GM12878 (cell line): ENCODE measurements around the gene GABBR2. TPM values are rescaled to one million over a fixed set of nuclear protein-coding genes. Genes with fewer than 3 reads are reported as not detected.

Source experiments
- ATAC-seq: fragments of 200-7000 bp; cut with Tn5 transposase; 3 replicates; pipeline ENCODE4 v1.9.1; 2020; ENCODE audit warnings: mild to moderate bottlenecking, moderate library complexity
- BruUV-seq: library from RNA; stranded (reverse); fragments of 400-500 nt; replicated peaks from 2 replicates; lab custom pipeline; 2021; lab: Mats Ljungman, UMichigan
- CTCF ChIA-PET: fragments of 300-600 bp; sonication (Branson Sonifier 250); formaldehyde crosslinking; extraction: SDS; loops from one replicate; lab custom pipeline; 2021; ENCODE audit warnings: inconsistent platforms; lab: Yijun Ruan, JAX
- POLR2A ChIA-PET: fragments of 350-600 bp; formaldehyde crosslinking; extraction: SDS; loops from one replicate; lab custom pipeline; 2021; ENCODE audit warnings: inconsistent platforms; lab: Charles Lee
- RAD21 ChIA-PET: fragments of 300-600 bp; sonication (Branson Sonifier 250); formaldehyde crosslinking; loops from one replicate; lab custom pipeline; 2023; ENCODE audit warnings: antibody characterized with exemption; ENCODE audit not compliant: unreplicated experiment; lab: Charles Lee
- SMC1A ChIA-PET: fragments of 300-600 bp; sonication (Branson Sonifier 250); formaldehyde crosslinking; loops from one replicate; lab custom pipeline; 2023; ENCODE audit not compliant: unreplicated experiment, uncharacterized antibody; lab: Charles Lee
- DNase-seq: peaks from one replicate; pipeline ENCODE4 v3.0.0-alpha.2; 2011; ENCODE audit warnings: low read depth, low spot score
- FAIRE-seq: peaks from 3 replicates; lab custom pipeline; 2011; peaks lifted over from hg19 to GRCh38; lab: Jason Lieb, UNC
- H2AFZ ChIP-seq: 2 replicates; pipeline ENCODE4 v1.6.0; 2011; ENCODE audit warnings: low read depth, low read length, control low read depth; ENCODE audit not compliant: control insufficient read depth
- H3K27ac ChIP-seq: 2 replicates; pipeline ENCODE4 v1.5.1; 2011; ENCODE audit warnings: control low read depth; ENCODE audit not compliant: control insufficient read depth, insufficient read depth
- H3K27me3 ChIP-seq, 2 experiments: replicated peaks in 1 of 2; 2 replicates each; pipeline versions ENCODE4 v1.6.0 to v1.6.1; 2011; ENCODE audit warnings: low read length in 1 of 2; ENCODE audit not compliant: control insufficient read depth in 2 of 2, insufficient read depth in 2 of 2
- H3K36me3 ChIP-seq, 2 experiments: 2 replicates each; pipeline ENCODE4 v1.5.1; 2011; ENCODE audit warnings: low read length in 1 of 2; ENCODE audit not compliant: control insufficient read depth in 2 of 2, insufficient read depth in 2 of 2
- H3K4me1 ChIP-seq: 2 replicates; pipeline ENCODE4 v1.6.1; 2011; ENCODE audit warnings: mild to moderate bottlenecking, low read length, moderate library complexity, mixed read lengths; ENCODE audit not compliant: control insufficient read depth, insufficient read depth
- H3K4me2 ChIP-seq: 2 replicates; pipeline ENCODE4 v1.6.0; 2011; ENCODE audit warnings: control low read depth; ENCODE audit not compliant: control insufficient read depth, insufficient read depth
- H3K4me3 ChIP-seq: fragments of 200-600 bp; sonication (generic); 2 replicates; pipeline ENCODE4 v1.5.1; 2016
- H3K79me2 ChIP-seq: 2 replicates; pipeline ENCODE4 v1.6.0; 2011; ENCODE audit warnings: low read length; ENCODE audit not compliant: control insufficient read depth, insufficient read depth
- H3K9ac ChIP-seq: 2 replicates; pipeline ENCODE4 v1.8.0; 2011; ENCODE audit warnings: low read length, control low read depth, mixed read lengths; ENCODE audit not compliant: control insufficient read depth, insufficient read depth
- H3K9me3 ChIP-seq: replicated peaks from 3 replicates; pipeline ENCODE4 v1.5.1; 2011; ENCODE audit warnings: mild to moderate bottlenecking, low read length; ENCODE audit not compliant: control insufficient read depth, insufficient read depth
- H4K20me1 ChIP-seq: 2 replicates; pipeline ENCODE4 v1.6.0; 2011; ENCODE audit not compliant: control insufficient read depth, insufficient read depth
- CBX5 ChIP-seq: sonication (generic); IDR thresholded peaks from 2 replicates; pipeline ENCODE4 v1.6.1; 2016; ENCODE audit warnings: low read depth, moderate library complexity, mild to moderate bottlenecking, inconsistent platforms
- CHD2 ChIP-seq: IDR thresholded peaks from 2 replicates; pipeline ENCODE4 v1.6.1; 2011; ENCODE audit warnings: low read depth, low read length, improper control_type of control experiment, borderline replicate concordance
- E2F4 ChIP-seq: IDR thresholded peaks from 2 replicates; pipeline ENCODE4 v1.6.1; 2012; ENCODE audit warnings: low read depth, low read length, improper control_type of control experiment
- HSF1 ChIP-seq: fragments of 150-350 bp; IDR thresholded peaks from 2 replicates; pipeline ENCODE4 v1.6.1; 2014; ENCODE audit warnings: mild to moderate bottlenecking, low read depth, low read length
- KLF5 ChIP-seq: fragments of 450-650 bp; IDR thresholded peaks from 2 replicates; pipeline ENCODE4 v1.6.1; 2014; ENCODE audit warnings: mild to moderate bottlenecking; ENCODE audit not compliant: partially characterized antibody
- MEF2B ChIP-seq: fragments of 450-650 bp; IDR thresholded peaks from 2 replicates; pipeline ENCODE4 v1.6.1; 2018; ENCODE audit warnings: mild to moderate bottlenecking, moderate library complexity; ENCODE audit not compliant: partially characterized antibody, poor library complexity, severe bottlenecking
- MYC ChIP-seq: IDR thresholded peaks from 2 replicates; pipeline ENCODE4 v1.6.1; 2011; ENCODE audit warnings: mild to moderate bottlenecking, low read length, moderate library complexity, inconsistent platforms; ENCODE audit not compliant: insufficient read depth, insufficient replicate concordance, insufficient read length, severe bottlenecking
- NR2C2 ChIP-seq: IDR thresholded peaks from 2 replicates; pipeline ENCODE4 v1.6.1; 2011; ENCODE audit warnings: borderline replicate concordance, low read depth; ENCODE audit not compliant: control insufficient read depth, insufficient read length
- RAD21 ChIP-seq: IDR thresholded peaks from 2 replicates; pipeline ENCODE4 v1.6.1; 2011; ENCODE audit warnings: mild to moderate bottlenecking, low read depth, low read length, moderate library complexity; ENCODE audit not compliant: insufficient read depth
- RELA ChIP-seq: fragments of 450-650 bp; IDR thresholded peaks from 2 replicates; pipeline ENCODE4 v1.8.0; 2014; ENCODE audit warnings: borderline replicate concordance; ENCODE audit not compliant: partially characterized antibody
- RFX5 ChIP-seq: IDR thresholded peaks from 2 replicates; pipeline ENCODE4 v1.6.1; 2011; ENCODE audit warnings: low read depth, low read length, improper control_type of control experiment
- SIN3A ChIP-seq: IDR thresholded peaks from 2 replicates; pipeline ENCODE4 v1.6.1; 2012; ENCODE audit warnings: low read depth, low read length, improper control_type of control experiment
- SMC3 ChIP-seq: IDR thresholded peaks from 2 replicates; pipeline ENCODE4 v1.6.1; 2011; ENCODE audit warnings: low read length, improper control_type of control experiment, borderline replicate concordance
- TBL1XR1 ChIP-seq: IDR thresholded peaks from 2 replicates; pipeline ENCODE4 v1.6.1; 2012; ENCODE audit warnings: low read depth, low read length, improper control_type of control experiment
- ZZZ3 ChIP-seq: IDR thresholded peaks from 2 replicates; pipeline ENCODE4 v1.6.1; 2011; ENCODE audit warnings: low read depth; ENCODE audit not compliant: control insufficient read depth, insufficient read length
- WGBS: methylation state at CpG from one replicate; pipeline ENCODE4 v1.1.6; 2016; ENCODE audit warnings: low lambda C conversion rate; ENCODE audit not compliant: insufficient replicate concordance, insufficient coverage; ENCODE audit errors: missing lambda C conversion rate; 5-methylcytosine and 5-hydroxymethylcytosine counted together
- in situ Hi-C: fragments of 300-500 bp; cut with MboI; formaldehyde crosslinking; loops from 9 replicates; pipeline ENCODE4 v1.14.3; 2018; ENCODE audit warnings: mixed read lengths
- intact Hi-C: fragments of 100-400 bp; cut with micrococcal nuclease; formaldehyde crosslinking; loops from one replicate; pipeline ENCODE4 v1.14.2; 2022; ENCODE audit not compliant: unreplicated experiment
- polyA plus RNA-seq, 11 experiments: library from polyadenylated mRNA; depleted of rRNA in 4 of 11; unstranded in 6 of 11; stranded (reverse) in 5 of 11; fragments of >200 nt; fragmentation: Nextera tagmentation in 4 of 11; fragmentation: Illumina TruSeq in 1 of 11; extraction: Ambion mirVana in 4 of 11; extraction: Trizol in 1 of 11; gene quantifications; 1 replicate in 1 of 11; 2 replicates in 10 of 11; pipeline versions ENCODE4 v1.2.1 to v1.2.3, GENCODE V29; 2011 to 2016; ENCODE audit warnings: inconsistent platforms in 2 of 11, missing spikeins in 2 of 11, low read depth in 1 of 11
- total RNA-seq, 4 experiments: library from RNA; depleted of rRNA in 3 of 4; stranded (reverse); fragments of >200 nt in 3 of 4; fragmentation: Illumina TruSeq in 1 of 4; extraction: Trizol in 1 of 4; gene quantifications; 2 replicates each; pipeline versions ENCODE4 v1.2.1 to v1.2.3, GENCODE V29; 2013 to 2021
- TF ChIP-seq, protein P1 (sequence below): IDR thresholded peaks from 2 replicates; pipeline ENCODE4 v1.6.1; 2011; ENCODE audit warnings: low read depth, mild to moderate bottlenecking, low read length, moderate library complexity, borderline replicate concordance; ENCODE audit errors: extremely low read depth

The GABBR2 gene
- total and polyA plus RNA-seq, 10 of the 15 experiments (the other 5 are each of a cell fraction or from before 2014, with no cell fraction given), result 0.02 to 2.2 (median 0.06) TPM; not detected in 2

DNA sequence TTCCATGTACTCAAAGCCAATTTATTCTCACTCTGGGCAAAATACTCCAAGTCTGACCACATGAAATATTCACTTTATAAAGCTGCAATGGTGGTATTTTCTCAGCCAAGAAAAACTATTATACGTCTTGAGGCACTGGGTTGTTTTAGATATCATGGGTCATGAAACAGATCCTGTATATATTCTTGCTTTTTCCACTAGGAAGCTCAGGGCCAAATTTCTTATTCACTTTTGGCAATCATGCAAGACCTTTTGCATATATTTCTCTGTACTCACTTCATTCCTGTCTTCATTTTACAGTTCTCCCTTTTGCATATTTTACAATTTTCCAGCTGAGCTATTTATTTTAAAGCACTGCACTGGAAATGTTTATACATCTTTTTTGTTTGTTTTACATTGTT is 49.8 kb downstream of the GABBR2 start:
- ChIA-PET RAD21 (no interaction called here), SMC1A (no interaction called here), CTCF (no interaction called here), POLR2A (no interaction called here)
- H3K4me1 ChIP-seq, result no peaks in the 10 kb centered on the region
- H3K27me3 ChIP-seq, result no peaks in the 10 kb centered on the region; a peak in 2 of 4 replicates
- DNase-seq (no peak), ATAC-seq (no peak), FAIRE-seq (no peak)
- H3K36me3 ChIP-seq, result no peaks in the 10 kb centered on the region
- BruUV-seq, result no TSS peak
- H3K4me2 ChIP-seq, result no peak overlapping the region
- no peaks in the 10 kb centered on the region for H4K20me1 ChIP-seq
- H3K9ac ChIP-seq, result no peak overlapping the region
- no peaks in the 10 kb centered on the region for H3K9me3 ChIP-seq
- TF ChIP-seq RFX5 (no peak), E2F4 (no peak), ZZZ3 (no peak), NR2C2 (no peak), CBX5 (no peak), RELA (no peak), TBL1XR1 (no peak)
- in situ Hi-C loops, result no loop called here
- intact Hi-C loops, result no loop called here
- no peak overlapping the region for H2AFZ ChIP-seq
- no peak overlapping the region for H3K27ac ChIP-seq
- no peak overlapping the region for H3K4me3 ChIP-seq
- no peaks in the 10 kb centered on the region for H3K79me2 ChIP-seq
- WGBS, result 0% methylated on average over 1 of the region's 1 CpG

- Histone ChIP-seq H4K20me1 (no peaks in the 10 kb centered on the region), H3K36me3 (no peaks in the 10 kb centered on the region), H3K27me3 (no peaks in the 10 kb centered on the region; a peak in 2 of 4 replicates), H2AFZ (no peak overlapping the region), H3K9ac (no peak overlapping the region), H3K4me3 (no peak overlapping the region), H3K79me2 (no peaks in the 10 kb centered on the region), H3K27ac (no peak overlapping the region), H3K9me3 (no peaks in the 10 kb centered on the region), H3K4me1 (no peaks in the 10 kb centered on the region), H3K4me2 (no peak overlapping the region)
- BruUV-seq, result no TSS peak
- CTCF ChIA-PET, result no interaction called here
- RAD21 ChIA-PET, result no interaction called here
- ATAC-seq (no peak), FAIRE-seq (no peak), DNase-seq (no peak)
- in situ Hi-C loops (no loop called here), intact Hi-C loops (no loop called here)
- POLR2A ChIA-PET, result no interaction called here
- WGBS, result 16% methylated on average over 4 of the region's 4 CpGs
- SMC1A ChIA-PET, result no interaction called here
- TF ChIP-seq KLF5, result no peak
- TF ChIP-seq, protein P1, sequence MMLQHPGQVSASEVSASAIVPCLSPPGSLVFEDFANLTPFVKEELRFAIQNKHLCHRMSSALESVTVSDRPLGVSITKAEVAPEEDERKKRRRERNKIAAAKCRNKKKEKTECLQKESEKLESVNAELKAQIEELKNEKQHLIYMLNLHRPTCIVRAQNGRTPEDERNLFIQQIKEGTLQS, result no peak
- no peak for TF ChIP-seq SIN3A
- TF ChIP-seq HSF1, result no peak
- no peak for TF ChIP-seq MYC
- TF ChIP-seq RAD21, result no peak
- TF ChIP-seq SMC3, result no peak
- no peak for TF ChIP-seq CHD2
- no peak for TF ChIP-seq MEF2B
Measured at GRCh38 chr9:98657897-98658296, 50.8 kb downstream of the GABBR2 start.
